Activated T-helper 1 cell treated with anti-CD3 and anti-CD28 coated beads, Interleukin-12 subunit alpha, Interleukin-12 subunit beta, Interleukin-2, Interleukin-4 antibody, amounts not matched to agents 30 ng/mL and 10 ng/mL and 1 ng/mL, durations not matched to agents 14 hours and 24 hours and 36 hours (primary cell): ENCODE measurements around the gene QDPR. TPM values are rescaled to one million over a fixed set of nuclear protein-coding genes. Genes with fewer than 3 reads are reported as not detected.

ENCODE experiments used
- DNase-seq: peaks from one replicate; pipeline ENCODE4 v3.0.0; 2021; ENCODE audit warnings: low spot score
- H3K27ac Mint-ChIP-seq: one replicate; pipeline ENCODE4 v1.8.0; 2021; ENCODE audit warnings: mild to moderate bottlenecking, mixed read lengths
- H3K27me3 Mint-ChIP-seq: one replicate; pipeline ENCODE4 v1.8.0; 2022; ENCODE audit warnings: mild to moderate bottlenecking, moderate library complexity, mixed read lengths; ENCODE audit not compliant: insufficient read depth
- H3K36me3 Mint-ChIP-seq: one replicate; pipeline ENCODE4 v1.8.0; 2021; ENCODE audit warnings: low read depth, mixed read lengths
- H3K4me1 Mint-ChIP-seq: one replicate; pipeline ENCODE4 v1.8.0; 2021; ENCODE audit warnings: low read depth, mixed read lengths
- H3K4me3 Mint-ChIP-seq: one replicate; pipeline ENCODE4 v1.8.0; 2021; ENCODE audit warnings: mild to moderate bottlenecking, moderate library complexity, mixed read lengths
- H3K9me3 Mint-ChIP-seq: one replicate; pipeline ENCODE4 v1.8.0; 2021; ENCODE audit warnings: mixed read lengths
- intact Hi-C: fragments of 100-400 bp; cut with micrococcal nuclease; formaldehyde crosslinking; loops from one replicate; pipeline ENCODE4 v1.15.1; 2024
- total RNA-seq: library from RNA; stranded (reverse); gene quantifications from 2 replicates; pipeline ENCODE4 v1.2.3, GENCODE V29; 2022

QDPR gene
- total RNA-seq, 1 donor from 2014 or later = 28.7 TPM

DNA sequence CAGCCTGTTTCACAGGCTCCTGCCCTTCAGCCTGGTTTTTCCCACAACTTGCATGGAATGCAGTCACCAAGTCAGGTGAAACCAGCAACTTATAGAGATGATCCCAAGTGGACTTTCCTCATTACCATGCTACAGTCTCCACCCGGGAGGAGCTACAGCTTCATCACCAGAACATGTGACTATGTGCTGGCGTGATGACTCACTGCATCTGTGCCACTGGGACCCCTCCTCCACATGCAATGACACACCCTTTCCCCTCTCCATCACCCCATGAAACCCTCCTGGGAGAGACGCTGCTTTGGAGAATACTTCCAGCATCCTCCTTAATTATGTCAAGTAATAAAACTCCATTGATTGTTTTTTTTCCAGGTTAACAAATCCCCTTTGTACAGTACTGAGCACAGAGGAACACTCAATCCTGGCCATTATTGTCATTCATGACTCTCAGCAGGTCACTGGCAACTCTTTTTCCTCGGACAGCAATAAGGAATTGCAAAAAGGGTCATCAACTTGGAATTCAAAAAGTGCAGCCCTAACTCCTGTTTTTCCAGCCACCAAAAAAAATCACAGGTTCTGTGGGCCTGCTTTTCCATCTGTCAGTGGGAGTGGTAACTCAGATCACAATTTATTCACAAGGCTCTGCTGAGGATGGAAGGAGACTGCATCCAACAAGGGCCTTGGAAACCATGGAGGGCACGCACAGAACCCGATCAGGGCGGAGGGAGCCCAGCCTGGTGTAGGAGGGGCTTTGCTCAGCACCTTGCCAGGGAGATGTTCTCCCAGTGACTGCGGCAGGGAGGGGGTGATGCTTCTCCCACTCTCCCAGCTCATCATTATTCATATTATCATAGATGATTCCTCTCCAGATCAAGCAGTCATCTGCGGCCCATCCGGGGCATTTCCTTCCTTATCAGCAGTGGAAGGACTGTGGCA lies 17.4 kb downstream of the QDPR start:
- H3K4me1 Mint-ChIP-seq = no peaks in the 10 kb centered on the region
- no peak overlapping the region for H3K27ac Mint-ChIP-seq
- peaks cover 12% of the 10 kb centered on the region for H3K36me3 Mint-ChIP-seq
- H3K4me3 Mint-ChIP-seq = no peak overlapping the region
- no peaks in the 10 kb centered on the region for H3K9me3 Mint-ChIP-seq
- intact Hi-C loops = no loop called here
- DNase-seq = no peak
- H3K27me3 Mint-ChIP-seq = no peaks in the 10 kb centered on the region

DNA sequence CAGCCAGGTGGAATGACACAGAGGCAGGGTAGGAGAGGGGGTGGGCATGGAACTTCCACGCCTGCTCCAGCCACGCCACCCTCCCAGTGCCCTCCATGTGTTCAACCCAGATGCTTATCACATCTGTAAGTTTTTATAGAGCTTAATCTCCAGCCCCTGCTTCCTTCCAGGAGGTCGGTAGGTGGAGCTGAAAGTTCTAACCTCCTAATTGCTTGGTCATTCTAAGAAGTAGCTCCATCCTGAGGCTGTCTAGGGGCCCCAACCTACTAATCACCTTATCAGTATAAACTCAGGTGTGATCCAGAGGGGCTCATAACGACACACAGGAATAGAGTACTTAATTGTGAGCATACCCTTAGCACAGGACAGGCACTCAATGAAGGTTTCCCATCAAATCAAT lies 18.3 kb downstream of the QDPR start:
- H3K27me3 Mint-ChIP-seq = no peaks in the 10 kb centered on the region
- no peaks in the 10 kb centered on the region for H3K4me1 Mint-ChIP-seq
- H3K36me3 Mint-ChIP-seq = peaks cover 16% of the 10 kb centered on the region
- intact Hi-C loops = no loop called here
- no peaks in the 10 kb centered on the region for H3K9me3 Mint-ChIP-seq
- H3K4me3 Mint-ChIP-seq = no peak overlapping the region
- no peak overlapping the region for H3K27ac Mint-ChIP-seq
- DNase-seq = no peak

DNA sequence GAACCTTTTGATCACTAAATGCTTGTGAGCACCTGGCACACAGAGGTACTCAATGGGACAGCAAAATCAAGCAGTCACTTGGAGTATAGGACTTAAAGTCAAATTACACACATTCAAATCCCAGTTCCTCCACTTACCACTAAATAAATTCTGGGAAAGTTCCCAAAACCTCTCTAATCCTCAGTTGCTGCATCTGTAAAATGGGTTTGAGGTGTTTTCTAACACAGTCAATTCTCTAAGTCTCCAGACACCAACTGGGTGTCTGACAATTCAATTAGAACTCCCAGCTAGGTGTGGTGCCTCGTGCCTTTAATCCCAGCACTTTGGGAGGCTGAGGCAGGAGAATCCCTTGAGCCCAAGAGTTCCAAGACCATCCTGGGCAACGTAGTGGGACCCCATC lies 19.0 kb downstream of the QDPR start:
- peaks cover 15% of the 10 kb centered on the region for H3K36me3 Mint-ChIP-seq
- intact Hi-C loops = no loop called here
- no peak overlapping the region for H3K4me3 Mint-ChIP-seq
- no peaks in the 10 kb centered on the region for H3K9me3 Mint-ChIP-seq
- H3K4me1 Mint-ChIP-seq = no peaks in the 10 kb centered on the region
- no peak overlapping the region for H3K27ac Mint-ChIP-seq
- no peaks in the 10 kb centered on the region for H3K27me3 Mint-ChIP-seq
- no peak for DNase-seq

DNA sequence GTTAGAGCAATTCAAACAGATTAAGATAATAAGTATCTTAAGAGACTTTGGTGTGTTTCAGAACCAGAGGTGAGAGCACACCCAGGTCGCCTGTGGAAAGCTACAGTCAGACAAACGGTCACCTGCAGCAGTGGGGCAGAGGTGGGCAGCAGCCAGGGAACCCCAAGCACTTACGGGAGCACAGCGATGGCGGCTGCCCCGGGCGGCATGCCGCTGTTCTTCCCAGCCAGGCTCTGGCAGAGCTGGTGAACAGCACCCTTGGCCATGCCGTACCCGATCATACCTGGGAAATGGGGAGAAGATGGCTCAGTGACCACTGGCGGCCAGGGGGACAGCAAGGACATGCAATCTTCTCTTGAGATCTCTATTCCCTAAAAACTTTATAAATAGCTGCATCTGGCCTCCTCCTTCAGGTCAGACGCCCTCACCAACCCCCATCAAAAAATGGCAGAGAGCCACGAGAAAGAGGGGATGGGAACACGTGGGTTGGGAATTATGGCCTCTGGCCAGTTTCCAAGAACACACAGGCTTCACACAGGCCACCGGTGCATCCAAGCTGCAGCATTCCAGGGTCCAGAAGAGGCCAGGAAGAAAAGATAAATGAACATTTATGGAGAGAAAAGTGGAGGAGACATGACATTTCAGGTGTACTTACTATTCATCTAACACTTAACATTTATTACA lies 19.7 kb downstream of the QDPR start:
- Mint-ChIP-seq H3K36me3 (peaks cover 15% of the 10 kb centered on the region), H3K27me3 (no peaks in the 10 kb centered on the region), H3K4me3 (no peak overlapping the region), H3K9me3 (no peaks in the 10 kb centered on the region), H3K4me1 (no peaks in the 10 kb centered on the region), H3K27ac (no peak overlapping the region)
- no peak for DNase-seq
- intact Hi-C loops = no loop called here

DNA sequence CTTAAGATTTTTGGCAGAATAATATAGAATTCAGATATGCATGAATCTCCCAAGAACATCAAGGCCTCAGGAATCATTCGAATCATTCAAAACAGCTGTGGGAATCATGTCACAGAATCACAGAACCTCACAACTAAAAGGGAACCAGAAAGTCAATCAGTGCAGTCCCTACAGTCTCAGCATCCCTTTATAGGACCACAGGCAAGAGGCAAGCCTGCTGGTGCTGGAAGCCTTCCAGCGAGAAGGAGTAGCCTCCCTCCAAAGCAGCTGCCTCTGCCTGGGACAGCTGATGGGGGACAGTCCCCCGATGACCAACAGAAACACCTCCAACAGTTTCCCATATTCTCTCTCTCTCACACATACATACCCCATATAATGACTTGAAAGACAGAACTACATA lies 20.7 kb downstream of the QDPR start:
- intact Hi-C loops = no loop called here
- Mint-ChIP-seq H3K27ac (no peak overlapping the region), H3K27me3 (no peaks in the 10 kb centered on the region), H3K36me3 (peaks cover 19% of the 10 kb centered on the region), H3K4me1 (no peaks in the 10 kb centered on the region), H3K9me3 (no peaks in the 10 kb centered on the region), H3K4me3 (no peak overlapping the region)
- DNase-seq = no peak

DNA sequence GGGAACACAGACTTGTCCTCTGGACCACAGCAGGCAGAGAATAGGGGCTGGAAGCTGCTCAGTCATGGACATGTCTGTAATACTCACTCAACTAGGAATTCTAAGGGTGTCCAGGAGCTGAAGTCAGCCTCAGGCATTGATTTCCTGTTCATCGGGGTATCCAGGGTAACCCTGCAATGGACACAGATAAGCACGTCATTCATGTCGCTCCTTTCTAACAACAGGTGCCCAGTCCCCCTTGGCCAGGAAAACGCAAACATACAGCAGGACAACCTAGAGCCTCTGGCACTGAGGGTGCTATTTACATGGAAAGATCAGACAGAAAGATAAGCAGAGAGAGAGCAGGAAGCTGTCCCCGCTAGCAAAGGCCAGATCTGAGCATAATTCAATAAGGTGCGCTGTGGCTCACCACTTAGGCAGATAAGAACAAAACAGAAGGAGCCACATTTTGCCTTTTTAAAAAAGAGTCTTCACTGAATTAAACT lies 21.3 kb downstream of the QDPR start:
- Mint-ChIP-seq H3K4me1 (no peaks in the 10 kb centered on the region), H3K27me3 (no peaks in the 10 kb centered on the region), H3K27ac (no peak overlapping the region), H3K36me3 (peaks cover 19% of the 10 kb centered on the region), H3K4me3 (no peak overlapping the region), H3K9me3 (no peaks in the 10 kb centered on the region)
- intact Hi-C loops = no loop called here
- DNase-seq = no peak

- intact Hi-C loops = no loop called here
- Mint-ChIP-seq H3K27ac (no peak overlapping the region), H3K4me3 (no peak overlapping the region), H3K36me3 (peaks cover 19% of the 10 kb centered on the region), H3K4me1 (no peaks in the 10 kb centered on the region), H3K27me3 (no peaks in the 10 kb centered on the region), H3K9me3 (no peaks in the 10 kb centered on the region)
- DNase-seq = no peak
These were observed 22.2 kb downstream of the QDPR start for GRCh38 chr4:17489721-17490120.

DNA sequence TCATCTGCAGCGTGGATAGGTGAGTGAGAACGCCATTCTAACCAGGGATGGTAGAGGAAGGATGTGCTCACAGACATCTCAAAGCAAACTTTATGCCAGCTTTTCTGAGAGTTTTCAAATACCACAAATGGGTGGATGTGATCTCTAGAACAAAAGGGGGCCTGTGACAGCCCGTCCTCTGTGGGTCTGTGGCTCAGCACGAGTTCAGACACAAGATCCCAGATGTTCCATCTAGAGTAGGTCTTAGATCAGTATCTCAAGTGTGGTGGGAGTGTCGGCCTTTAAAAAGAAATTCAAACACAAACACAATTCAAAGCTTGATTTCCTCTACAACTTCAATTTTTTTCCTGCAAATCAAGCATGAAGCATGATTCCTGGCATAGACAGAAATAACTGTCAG lies 22.8 kb downstream of the QDPR start:
- Mint-ChIP-seq H3K27ac (no peak overlapping the region), H3K4me3 (no peak overlapping the region), H3K36me3 (peaks cover 19% of the 10 kb centered on the region), H3K9me3 (no peaks in the 10 kb centered on the region), H3K27me3 (no peaks in the 10 kb centered on the region), H3K4me1 (no peaks in the 10 kb centered on the region)
- intact Hi-C loops = no loop called here
- no peak for DNase-seq

- no peaks in the 10 kb centered on the region for H3K9me3 Mint-ChIP-seq
- no peak overlapping the region for H3K27ac Mint-ChIP-seq
- intact Hi-C loops = no loop called here
- no peaks in the 10 kb centered on the region for H3K27me3 Mint-ChIP-seq
- H3K4me3 Mint-ChIP-seq = no peak overlapping the region
- H3K4me1 Mint-ChIP-seq = no peaks in the 10 kb centered on the region
- no peak for DNase-seq
- H3K36me3 Mint-ChIP-seq = peaks cover 7% of the 10 kb centered on the region
These were observed 29.2 kb downstream of the QDPR start for GRCh38 chr4:17482716-17483115.

- H3K27ac Mint-ChIP-seq = no peak overlapping the region
- H3K27me3 Mint-ChIP-seq = no peaks in the 10 kb centered on the region
- H3K36me3 Mint-ChIP-seq = peaks cover 3% of the 10 kb centered on the region
- DNase-seq = no peak
- intact Hi-C loops = no loop called here
- H3K4me3 Mint-ChIP-seq = no peak overlapping the region
- H3K9me3 Mint-ChIP-seq = no peaks in the 10 kb centered on the region
- H3K4me1 Mint-ChIP-seq = no peaks in the 10 kb centered on the region
These were observed 30.9 kb downstream of the QDPR start for GRCh38 chr4:17480955-17481354.

GRCh38 chr4:17480210-17480927 lies 31.5 kb downstream of the QDPR start:
- Mint-ChIP-seq H3K36me3 (peaks cover 3% of the 10 kb centered on the region), H3K4me1 (no peaks in the 10 kb centered on the region), H3K27me3 (no peaks in the 10 kb centered on the region), H3K9me3 (no peaks in the 10 kb centered on the region), H3K27ac (no peak overlapping the region), H3K4me3 (no peak overlapping the region)
- intact Hi-C loops = no loop called here
- DNase-seq = no peak

- H3K27me3 Mint-ChIP-seq = no peaks in the 10 kb centered on the region
- no peak for DNase-seq
- intact Hi-C loops = no loop called here
- no peaks in the 10 kb centered on the region for H3K9me3 Mint-ChIP-seq
- H3K4me3 Mint-ChIP-seq = no peak overlapping the region
- H3K4me1 Mint-ChIP-seq = no peaks in the 10 kb centered on the region
- no peaks in the 10 kb centered on the region for H3K36me3 Mint-ChIP-seq
- no peak overlapping the region for H3K27ac Mint-ChIP-seq
These were observed 34.0 kb downstream of the QDPR start for GRCh38 chr4:17477774-17478472.
